B cell (primary cell): ENCODE data around the gene CHCHD1. TPM values are rescaled to one million over a fixed set of nuclear protein-coding genes. Genes with fewer than 3 reads are reported as not detected.

Experiments used
- ATAC-seq: fragments of 200-7000 bp; cut with Tn5 transposase; one replicate; pipeline ENCODE4 v1.10.0; 2021; ENCODE audit warnings: low read depth, mild to moderate bottlenecking, moderate number of reproducible peaks, moderate library complexity
- CTCF ChIA-PET: fragments of 350-600 bp; sonication (Branson Sonifier 250); formaldehyde crosslinking; loops from one replicate; lab custom pipeline; 2021; ENCODE audit warnings: antibody characterized with exemption, inconsistent platforms; lab: Charles Lee
- POLR2A ChIA-PET: fragments of 350-600 bp; sonication (Branson Sonifier 250); formaldehyde crosslinking; loops from one replicate; lab custom pipeline; 2021; ENCODE audit warnings: antibody characterized with exemption; lab: Charles Lee
- DNase-seq: peaks from one replicate; pipeline ENCODE4 v3.0.0; 2013
- H2AFZ ChIP-seq: 2 replicates; pipeline ENCODE4 v1.6.1; 2012; ENCODE audit warnings: mild to moderate bottlenecking, low read depth, low read length; ENCODE audit not compliant: insufficient read depth, poor library complexity, severe bottlenecking
- H3K27ac ChIP-seq, 2 donors: 1 replicate in 1 of 2; 2 replicates in 1 of 2; pipeline ENCODE4 v1.5.1; 2012 to 2013; ENCODE audit warnings: low read length in 2 of 2, mild to moderate bottlenecking in 2 of 2, moderate library complexity in 1 of 2
- H3K27me3 ChIP-seq, 4 experiments: fragments of 200-600 bp in 1 of 4; sonication (generic) in 1 of 4; replicated peaks in 1 of 4; 1 replicate in 2 of 4; 2 replicates in 2 of 4; pipeline versions ENCODE4 v1.6.1 to v1.7.0; 2013 to 2016; ENCODE audit warnings: low read length in 3 of 4, mild to moderate bottlenecking in 2 of 4, mixed read lengths in 1 of 4, moderate library complexity in 1 of 4; ENCODE audit not compliant: insufficient read depth in 4 of 4, control insufficient read depth in 3 of 4; ENCODE audit errors: control extremely low read depth in 1 of 4
- H3K36me3 ChIP-seq, 2 experiments: replicated peaks in 1 of 2; 1 replicate in 1 of 2; 2 replicates in 1 of 2; pipeline versions ENCODE4 v1.6.1 to v1.7.1; 2013; ENCODE audit warnings: low read length in 1 of 2; ENCODE audit not compliant: insufficient read depth in 2 of 2, control insufficient read depth in 1 of 2; ENCODE audit errors: control extremely low read depth in 1 of 2, extremely low read depth in 1 of 2
- H3K4me1 ChIP-seq, 2 donors: fragments of 200-600 bp in 1 of 2; sonication (generic) in 1 of 2; 1 replicate in 1 of 2; 2 replicates in 1 of 2; pipeline versions ENCODE4 v1.5.1 to v1.6.1; 2013 to 2017; ENCODE audit warnings: low read length in 2 of 2; ENCODE audit not compliant: control insufficient read depth in 2 of 2, insufficient read depth in 2 of 2
- H3K4me2 ChIP-seq: replicated peaks from 2 replicates; pipeline ENCODE3; 2012; ENCODE audit warnings: mild to moderate bottlenecking, low read depth, low read length; ENCODE audit not compliant: poor library complexity, severe bottlenecking
- H3K4me3 ChIP-seq, 5 experiments: fragments of 200-600 bp in 1 of 5; sonication (generic) in 1 of 5; 1 replicate in 3 of 5; 2 replicates in 2 of 5; pipeline versions ENCODE4 v1.5.1 to v1.7.0; 2011 to 2016; ENCODE audit warnings: low read length in 4 of 5, mild to moderate bottlenecking in 4 of 5, low read depth in 2 of 5, control low read depth in 1 of 5, moderate library complexity in 1 of 5; ENCODE audit not compliant: insufficient read depth in 1 of 5; ENCODE audit errors: control extremely low read depth in 1 of 5, extremely low read depth in 1 of 5
- H3K79me2 ChIP-seq: fragments of 200-600 bp; sonication (generic); one replicate; pipeline ENCODE4 v1.6.0; 2016; ENCODE audit warnings: low read length; ENCODE audit not compliant: control insufficient read depth, insufficient read depth
- H3K9ac ChIP-seq: fragments of 200-600 bp; sonication (generic); 2 replicates; pipeline ENCODE4 v1.6.1; 2017; ENCODE audit warnings: mild to moderate bottlenecking, low read length, moderate library complexity
- H3K9me3 ChIP-seq, 3 donors: one replicate each; pipeline versions ENCODE4 v1.6.1 to v1.7.1; 2013; ENCODE audit warnings: low read length in 2 of 3; ENCODE audit not compliant: control insufficient read depth in 2 of 3, insufficient read depth in 1 of 3; ENCODE audit errors: control extremely low read depth in 1 of 3
- H4K20me1 ChIP-seq: 2 replicates; pipeline ENCODE4 v1.6.0; 2012; ENCODE audit warnings: mild to moderate bottlenecking, low read length; ENCODE audit not compliant: insufficient read depth, control insufficient read depth, poor library complexity, severe bottlenecking
- H3K27ac Mint-ChIP-seq: one replicate; pipeline ENCODE4 v1.8.0; 2021; ENCODE audit warnings: mixed read lengths
- H3K27me3 Mint-ChIP-seq: one replicate; pipeline ENCODE4 v1.8.0; 2021; ENCODE audit warnings: mixed read lengths
- H3K4me1 Mint-ChIP-seq: one replicate; pipeline ENCODE4 v1.8.0; 2021; ENCODE audit warnings: mixed read lengths
- H3K4me3 Mint-ChIP-seq: one replicate; pipeline ENCODE4 v1.8.0; 2021; ENCODE audit warnings: mixed read lengths
- H3K9me3 Mint-ChIP-seq: one replicate; pipeline ENCODE4 v1.8.0; 2022; ENCODE audit warnings: mixed read lengths; ENCODE audit not compliant: insufficient read depth
- EZH2 ChIP-seq: IDR thresholded peaks from 2 replicates; pipeline ENCODE4 v1.6.1; 2012; ENCODE audit warnings: borderline replicate concordance, low read depth, mild to moderate bottlenecking, moderate library complexity, low read length; ENCODE audit not compliant: insufficient read depth, poor library complexity, severe bottlenecking
- WGBS: methylation state at CpG from one replicate; pipeline ENCODE4 v1.1.5; 2013; ENCODE audit warnings: missing lambda C conversion rate; ENCODE audit not compliant: insufficient coverage; 5-methylcytosine and 5-hydroxymethylcytosine counted together
- intact Hi-C: fragments of 100-400 bp; cut with micrococcal nuclease; formaldehyde crosslinking; loops from one replicate; pipeline ENCODE4 v1.10.0; 2022
- polyA plus RNA-seq: library from polyadenylated mRNA; depleted of rRNA; stranded (reverse); fragments of >200 nt; gene quantifications from 2 replicates; pipeline ENCODE4 v1.2.3, GENCODE V29; 2012
- total RNA-seq, 2 donors: library from RNA; stranded (reverse); fragments of 120-200 nt in 1 of 2; gene quantifications; 1 replicate in 1 of 2; 2 replicates in 1 of 2; pipeline versions ENCODE4 v1.2.3 to v1.2.4, GENCODE V29; 2013 to 2022
- TF ChIP-seq, protein P1 (sequence below): fragments of 200-600 bp; IDR thresholded peaks from one replicate; pipeline ENCODE4 v1.8.0; 2022; ENCODE audit warnings: antibody characterized with exemption, mild to moderate bottlenecking

CHCHD1 gene
- total and polyA plus RNA-seq, 2 donors (not counting 1 experiment from before 2014, with no cell fraction given), result 11.9 to 14.7 TPM

- ChIA-PET POLR2A (interaction anchor here (0.6 to 2.7 kb wide), 5 partner anchors 13 to 56 kb away, joined by 4 to 24 read pairs (median 6); partner anchors contain the start of genes NDST2 and SEC24C), CTCF (interaction anchor here (0.8 to 6.2 kb wide), 3 partner anchors 14 to 55 kb away, joined by 3 to 35 read pairs (median 3); a partner anchor contains a TSS)
- peak overlapping the region; percentile 96 for H3K4me3 Mint-ChIP-seq
- Histone ChIP-seq H3K4me1 (peaks cover 28 to 41% of the 10 kb centered on the region in 2 donors), H3K27ac (peak overlapping the region; percentile 53 to 74), H3K79me2 (peaks cover 82% of the 10 kb centered on the region), H3K4me3 (peak overlapping the region; percentile 56 to 97 (median 85)), H3K4me2 (peak overlapping the region; percentile 98), H2AFZ (peak overlapping the region; percentile 87), H3K27me3 (no peaks in the 10 kb centered on the region), H4K20me1 (peaks cover 28% of the 10 kb centered on the region), H3K36me3 (peaks cover 2 to 21% of the 10 kb centered on the region in 2 experiments), H3K9ac (peak overlapping the region; percentile 90), H3K9me3 (no peaks in the 10 kb centered on the region)
- ATAC-seq (peak; percentile 10), DNase-seq (peak; percentile 69)
- TF ChIP-seq, protein P1, sequence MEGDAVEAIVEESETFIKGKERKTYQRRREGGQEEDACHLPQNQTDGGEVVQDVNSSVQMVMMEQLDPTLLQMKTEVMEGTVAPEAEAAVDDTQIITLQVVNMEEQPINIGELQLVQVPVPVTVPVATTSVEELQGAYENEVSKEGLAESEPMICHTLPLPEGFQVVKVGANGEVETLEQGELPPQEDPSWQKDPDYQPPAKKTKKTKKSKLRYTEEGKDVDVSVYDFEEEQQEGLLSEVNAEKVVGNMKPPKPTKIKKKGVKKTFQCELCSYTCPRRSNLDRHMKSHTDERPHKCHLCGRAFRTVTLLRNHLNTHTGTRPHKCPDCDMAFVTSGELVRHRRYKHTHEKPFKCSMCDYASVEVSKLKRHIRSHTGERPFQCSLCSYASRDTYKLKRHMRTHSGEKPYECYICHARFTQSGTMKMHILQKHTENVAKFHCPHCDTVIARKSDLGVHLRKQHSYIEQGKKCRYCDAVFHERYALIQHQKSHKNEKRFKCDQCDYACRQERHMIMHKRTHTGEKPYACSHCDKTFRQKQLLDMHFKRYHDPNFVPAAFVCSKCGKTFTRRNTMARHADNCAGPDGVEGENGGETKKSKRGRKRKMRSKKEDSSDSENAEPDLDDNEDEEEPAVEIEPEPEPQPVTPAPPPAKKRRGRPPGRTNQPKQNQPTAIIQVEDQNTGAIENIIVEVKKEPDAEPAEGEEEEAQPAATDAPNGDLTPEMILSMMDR, result no peak
- no peak for TF ChIP-seq EZH2
- H3K4me1 Mint-ChIP-seq, result peaks cover 44% of the 10 kb centered on the region
- intact Hi-C loops, result loop anchor here (1.0 to 5.0 kb wide), 5 partner anchors 14 to 289 kb away; partner anchors contain the start of genes NDST2, PPP3CB and SEC24C
- 1% methylated on average over 40 of the region's 54 CpGs for WGBS
- no peaks in the 10 kb centered on the region for H3K9me3 Mint-ChIP-seq
- peak overlapping the region; percentile 98 for H3K27ac Mint-ChIP-seq
- no peaks in the 10 kb centered on the region for H3K27me3 Mint-ChIP-seq
Observed at GRCh38 chr10:73785721-73786511, 4.1 kb downstream of the CHCHD1 start.
